Endothelial cell of umbilical vein (primary cell): ENCODE results near the gene PRMT2. TPM values are rescaled to one million over a fixed set of nuclear protein-coding genes. Genes with fewer than 3 reads are reported as not detected.
"Not testable (repeated sequence)": the region's sequence is repeated elsewhere in the genome, so short reads cannot be mapped to it uniquely, and the experiment has no call there.

Source experiments
- BruUV-seq: library from RNA; stranded (reverse); fragments of 400-500 nt; replicated peaks from 2 replicates; lab custom pipeline; 2021; lab: Mats Ljungman, UMichigan
- CTCF ChIA-PET: fragments of 300-600, 350-600 bp; sonication (Branson Sonifier 250); formaldehyde crosslinking; loops from one replicate; lab custom pipeline; 2021; ENCODE audit warnings: antibody characterized with exemption, inconsistent platforms; lab: Charles Lee
- POLR2A ChIA-PET: fragments of 300-600, 350-600 bp; sonication (Branson Sonifier 250); formaldehyde crosslinking; loops from one replicate; lab custom pipeline; 2021; ENCODE audit warnings: antibody characterized with exemption, inconsistent platforms; lab: Charles Lee
- DNase-seq: peaks from one replicate; pipeline ENCODE4 v3.0.0-alpha.2; 2011; ENCODE audit warnings: low read depth, low spot score
- FAIRE-seq: peaks from 2 replicates; lab custom pipeline; 2011; peaks lifted over from hg19 to GRCh38; lab: Jason Lieb, UNC
- H2AFZ ChIP-seq: 2 replicates; pipeline ENCODE4 v1.6.0; 2012; ENCODE audit warnings: low read depth, low read length, control low read depth, inconsistent platforms
- H3K27ac ChIP-seq: 2 replicates; pipeline ENCODE4 v1.5.1; 2011; ENCODE audit warnings: low read depth, mild to moderate bottlenecking, control low read depth, low read length, moderate library complexity; ENCODE audit not compliant: insufficient read depth
- H3K27me3 ChIP-seq, 2 experiments: 2 replicates each; pipeline versions ENCODE4 v1.6.0 to v1.6.1; 2011; ENCODE audit warnings: low read length in 2 of 2, mixed read lengths in 1 of 2; ENCODE audit not compliant: control insufficient read depth in 2 of 2, insufficient read depth in 2 of 2
- H3K36me3 ChIP-seq, 2 experiments: 2 replicates in 1 of 2; 3 replicates in 1 of 2; pipeline ENCODE4 v1.5.1; 2011; ENCODE audit warnings: low read length in 2 of 2, mild to moderate bottlenecking in 1 of 2, moderate library complexity in 1 of 2; ENCODE audit not compliant: control insufficient read depth in 2 of 2, insufficient read depth in 2 of 2; ENCODE audit errors: extremely low read depth in 1 of 2
- H3K4me1 ChIP-seq: 3 replicates; pipeline ENCODE4 v1.5.1; 2011; ENCODE audit warnings: mild to moderate bottlenecking, low read length; ENCODE audit not compliant: control insufficient read depth, insufficient read depth; ENCODE audit errors: extremely low read depth
- H3K4me2 ChIP-seq: 2 replicates; pipeline ENCODE4 v1.6.1; 2011; ENCODE audit warnings: low read length, control low read depth, mixed read lengths; ENCODE audit not compliant: insufficient read depth
- H3K4me3 ChIP-seq, 3 experiments: fragments of 200-600 bp in 1 of 3; sonication (generic), shearing (Covaris generic) in 1 of 3; replicated peaks in 1 of 3; 2 replicates each; pipeline ENCODE4 v1.5.1; 2011 to 2016; ENCODE audit warnings: control low read depth in 3 of 3, low read length in 3 of 3, mild to moderate bottlenecking in 2 of 3, inconsistent platforms in 1 of 3, low read depth in 1 of 3, moderate library complexity in 1 of 3; ENCODE audit not compliant: insufficient read depth in 1 of 3
- H3K79me2 ChIP-seq: 2 replicates; pipeline ENCODE4 v1.6.0; 2012; ENCODE audit warnings: low read length, inconsistent platforms; ENCODE audit not compliant: control insufficient read depth, insufficient read depth
- H3K9ac ChIP-seq: replicated peaks from 2 replicates; pipeline ENCODE3; 2011; ENCODE audit warnings: low read length, control low read depth; ENCODE audit not compliant: insufficient read depth; ENCODE audit errors: extremely low read depth
- H3K9me1 ChIP-seq: replicated peaks from 3 replicates; pipeline ENCODE4 v1.6.0; 2011; ENCODE audit warnings: mild to moderate bottlenecking, low read length; ENCODE audit not compliant: control insufficient read depth, insufficient read depth; ENCODE audit errors: extremely low read depth
- H3K9me3 ChIP-seq: replicated peaks from 2 replicates; pipeline ENCODE4 v1.5.1; 2012; ENCODE audit warnings: low read length, inconsistent platforms; ENCODE audit not compliant: control insufficient read depth, insufficient read depth
- H4K20me1 ChIP-seq: replicated peaks from 2 replicates; pipeline ENCODE3; 2011; ENCODE audit warnings: mild to moderate bottlenecking, low read length; ENCODE audit not compliant: control insufficient read depth, insufficient read depth; ENCODE audit errors: extremely low read depth
- CTCF ChIP-seq, 2 donors: IDR thresholded peaks; 1 replicate in 1 of 2; 2 replicates in 1 of 2; pipeline ENCODE4 v1.5.1; 2011; ENCODE audit warnings: low read length in 2 of 2, mild to moderate bottlenecking in 2 of 2, moderate library complexity in 2 of 2, control low read depth in 1 of 2, inconsistent platforms in 1 of 2, low read depth in 1 of 2; ENCODE audit not compliant: insufficient read depth in 1 of 2; ENCODE audit errors: extremely low read depth in 1 of 2
- EZH2 ChIP-seq: IDR thresholded peaks from 2 replicates; pipeline ENCODE4 v1.6.1; 2012; ENCODE audit warnings: borderline replicate concordance, low read depth, mild to moderate bottlenecking, moderate library complexity, low read length, inconsistent platforms; ENCODE audit not compliant: severe bottlenecking
- FOS ChIP-seq: IDR thresholded peaks from 2 replicates; pipeline ENCODE4 v1.6.1; 2011; ENCODE audit warnings: mild to moderate bottlenecking, low read length, moderate library complexity, borderline replicate concordance; ENCODE audit not compliant: insufficient read depth
- GATA2 ChIP-seq: IDR thresholded peaks from 2 replicates; pipeline ENCODE4 v1.7.0; 2011; ENCODE audit warnings: low read depth, mild to moderate bottlenecking, moderate library complexity, mixed read lengths, low read length; ENCODE audit not compliant: insufficient read length, insufficient read depth
- JUN ChIP-seq: IDR thresholded peaks from 2 replicates; pipeline ENCODE4 v1.6.1; 2011; ENCODE audit warnings: borderline replicate concordance, low read depth; ENCODE audit not compliant: insufficient read length, insufficient read depth
- MAX ChIP-seq: IDR thresholded peaks from 2 replicates; pipeline ENCODE4 v1.6.1; 2011; ENCODE audit not compliant: insufficient read depth, insufficient read length
- MYC ChIP-seq: IDR thresholded peaks from one replicate; pipeline ENCODE4 v1.6.1; 2011; ENCODE audit warnings: mild to moderate bottlenecking, low read depth, low read length
- POLR2A ChIP-seq: IDR thresholded peaks from 2 replicates; pipeline ENCODE4 v1.6.1; 2012; ENCODE audit warnings: low read depth, mild to moderate bottlenecking, control low read depth, low read length
- POLR2AphosphoS5 ChIP-seq: IDR thresholded peaks from 2 replicates; pipeline ENCODE4 v1.6.1; 2012; ENCODE audit warnings: low read depth, mild to moderate bottlenecking, control low read depth, low read length, moderate library complexity; ENCODE audit not compliant: insufficient read depth
- dilution Hi-C: fragments of 300-500 bp; cut with MboI; formaldehyde crosslinking; loops from one replicate; pipeline ENCODE4 v1.15.0; 2019; ENCODE audit warnings: low sequenced_read_pairs; ENCODE audit not compliant: extremely low pct_ligation_motif_present
- intact Hi-C: fragments of 100-400 bp; cut with micrococcal nuclease; formaldehyde crosslinking; loops from one replicate; pipeline ENCODE4 v1.10.0; 2022
- polyA plus RNA-seq, 4 experiments: library from polyadenylated mRNA; depleted of rRNA in 3 of 4; stranded (reverse) in 3 of 4; unstranded in 1 of 4; fragments of >200 nt; gene quantifications; 2 replicates each; pipeline versions ENCODE4 v1.2.1 to v1.2.3, GENCODE V29; 2011 to 2012; ENCODE audit warnings: missing spikeins in 1 of 4
- total RNA-seq: library from RNA; stranded (reverse); gene quantifications from 2 replicates; pipeline ENCODE4 v1.2.3, GENCODE V29; 2021

PRMT2 gene
- total and polyA plus RNA-seq, 2 donors (not counting 3 experiments of a cell fraction or from before 2014, with no cell fraction given): 125 to 193 TPM

GRCh38 chr21:46668904-46669303 is 33.4 kb downstream of the PRMT2 start:
- H3K9me1 ChIP-seq, dilution Hi-C loops, H3K4me2 ChIP-seq, POLR2A ChIA-PET, H4K20me1 ChIP-seq, BruUV-seq, FAIRE-seq, H3K4me3 ChIP-seq, H2AFZ ChIP-seq, H3K79me2 ChIP-seq, H3K36me3 ChIP-seq, DNase-seq, H3K9me3 ChIP-seq, intact Hi-C loops, H3K27ac ChIP-seq, H3K9ac ChIP-seq: not testable (repeated sequence)
- Histone ChIP-seq H3K4me1 (peaks cover 14% of the 10 kb centered on the region), H3K27me3 (peaks cover 16 to 20% of the 10 kb centered on the region in 2 experiments)
- CTCF ChIA-PET: interaction anchor here (1.5 kb wide), 1 partner anchor 8 kb away, joined by 6 read pairs; no protein-coding TSS in a partner anchor

GRCh38 chr21:46674430-46675007 is 39.0 kb downstream of the PRMT2 start:
- POLR2A ChIA-PET: no interaction called here
- Histone ChIP-seq H3K36me3 (no peaks in the 10 kb centered on the region), H3K27me3 (peaks cover 18 to 22% of the 10 kb centered on the region in 2 experiments), H3K79me2 (no peaks in the 10 kb centered on the region), H2AFZ (no peak overlapping the region), H3K4me3 (no peak overlapping the region), H3K4me1 (no peaks in the 10 kb centered on the region), H3K9me3 (no peaks in the 10 kb centered on the region), H4K20me1 (no peaks in the 10 kb centered on the region), H3K9me1 (no peaks in the 10 kb centered on the region), H3K27ac (no peak overlapping the region), H3K9ac (no peak overlapping the region), H3K4me2 (no peak overlapping the region)
- DNase-seq: no peak
- CTCF ChIA-PET: no interaction called here
- intact Hi-C loops: no loop called here
- dilution Hi-C loops: no loop called here
- no peak for TF ChIP-seq POLR2A
- TF ChIP-seq MAX: no peak
- TF ChIP-seq GATA2: no peak
- TF ChIP-seq FOS: no peak
- no peak for TF ChIP-seq EZH2
- TF ChIP-seq MYC: no peak
- no peak for TF ChIP-seq JUN
- TF ChIP-seq POLR2AphosphoS5: no peak
- TF ChIP-seq CTCF (IDR thresholded peaks at IDR 0.05; ENCODE audit: extremely low read depth in 1 of 2, insufficient read depth in 1 of 2, low read depth in 1 of 2, low read length in 2 of 2): no peak
- no peak for FAIRE-seq
- BruUV-seq: no TSS peak
